Measurements from ENCODE around the gene TIMMDC1. TPM values are rescaled to one million over a fixed set of nuclear protein-coding genes. Genes with fewer than 3 reads are reported as not detected.

Gene TIMMDC1, protein sequence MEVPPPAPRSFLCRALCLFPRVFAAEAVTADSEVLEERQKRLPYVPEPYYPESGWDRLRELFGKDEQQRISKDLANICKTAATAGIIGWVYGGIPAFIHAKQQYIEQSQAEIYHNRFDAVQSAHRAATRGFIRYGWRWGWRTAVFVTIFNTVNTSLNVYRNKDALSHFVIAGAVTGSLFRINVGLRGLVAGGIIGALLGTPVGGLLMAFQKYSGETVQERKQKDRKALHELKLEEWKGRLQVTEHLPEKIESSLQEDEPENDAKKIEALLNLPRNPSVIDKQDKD
- 25.3 and 28.2 TPM in 2 replicates for total RNA-seq

DNA sequence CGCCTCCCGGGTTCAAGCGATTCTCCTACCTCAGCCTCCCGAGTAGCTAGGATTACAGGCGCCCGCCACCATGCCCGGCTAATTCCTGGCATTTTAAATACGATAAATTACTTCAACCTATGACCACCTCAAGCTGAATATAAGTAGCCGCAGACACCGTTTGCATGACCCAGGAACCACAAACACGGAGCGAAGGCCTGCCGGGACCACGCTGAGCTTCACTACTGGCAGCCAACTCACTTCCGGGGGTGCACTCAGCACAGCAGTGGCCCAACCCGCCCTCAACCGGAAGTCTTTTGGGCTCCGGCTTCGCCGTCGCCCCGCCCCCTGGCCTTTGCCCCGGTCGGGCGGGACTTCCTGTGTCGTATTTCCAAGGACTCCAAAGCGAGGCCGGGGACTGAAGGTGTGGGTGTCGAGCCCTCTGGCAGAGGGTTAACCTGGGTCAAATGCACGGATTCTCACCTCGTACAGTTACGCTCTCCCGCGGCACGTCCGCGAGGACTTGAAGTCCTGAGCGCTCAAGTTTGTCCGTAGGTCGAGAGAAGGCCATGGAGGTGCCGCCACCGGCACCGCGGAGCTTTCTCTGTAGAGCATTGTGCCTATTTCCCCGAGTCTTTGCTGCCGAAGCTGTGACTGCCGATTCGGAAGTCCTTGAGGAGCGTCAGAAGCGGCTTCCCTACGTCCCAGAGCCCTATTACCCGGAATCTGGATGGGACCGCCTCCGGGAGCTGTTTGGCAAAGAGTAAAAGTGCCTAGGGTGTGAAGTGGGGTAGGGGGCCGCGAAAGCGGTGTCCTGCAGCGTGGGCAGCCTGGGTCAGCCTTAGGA lies at the start of gene TIMMDC1:
Gene TIMMDC1 (plus strand): TSS at position 362 of the 826 bp plus-strand sequence. CDS start 187 bp downstream, at position 549.
- peak; percentile 94 to 97 for DNase-seq (ENCODE audit: low read depth in 2 of 2)

DNA sequence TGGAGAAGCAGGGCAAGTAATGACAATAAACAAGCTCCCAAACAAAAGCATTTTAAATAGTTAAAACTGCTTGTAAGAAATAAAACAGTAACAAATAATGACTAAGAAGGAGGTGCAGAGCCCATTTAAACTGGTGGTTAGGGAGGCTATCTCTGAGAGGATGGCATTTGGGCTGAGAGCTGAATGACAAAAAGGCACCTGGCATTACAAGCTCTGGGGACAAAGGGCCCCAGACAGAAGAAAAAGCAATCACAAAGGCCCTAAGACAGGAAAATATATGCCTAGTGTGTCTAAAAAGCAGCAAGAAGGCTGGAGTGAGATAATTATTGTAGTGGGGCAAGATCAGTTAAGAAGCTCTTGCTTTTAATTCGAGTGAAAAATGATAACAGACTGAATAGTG lies 44.5 kb upstream of the TIMMDC1 start:
- no peak for DNase-seq (ENCODE audit: low read depth in 2 of 2)

DNA sequence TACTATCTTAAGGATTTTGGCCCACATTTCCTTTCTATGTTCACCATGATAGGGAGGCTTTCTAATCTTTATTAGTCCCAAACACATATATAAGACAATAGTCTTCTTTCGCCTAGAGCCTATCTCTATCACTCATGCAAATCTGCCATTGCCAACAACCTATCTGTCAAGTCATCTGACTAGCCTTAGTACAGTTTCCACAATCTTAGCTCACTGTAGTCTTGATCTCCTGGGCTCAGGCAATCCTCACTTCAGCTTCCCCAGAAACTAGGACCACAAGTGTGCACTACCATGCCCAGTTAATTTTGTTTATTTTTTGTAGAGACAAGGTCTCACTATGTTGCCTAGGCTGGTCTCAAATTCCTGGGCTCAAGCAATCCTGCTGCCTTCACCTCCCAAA lies 41.9 kb upstream of the TIMMDC1 start:
- no peak for DNase-seq (ENCODE audit: low read depth in 2 of 2)

DNA sequence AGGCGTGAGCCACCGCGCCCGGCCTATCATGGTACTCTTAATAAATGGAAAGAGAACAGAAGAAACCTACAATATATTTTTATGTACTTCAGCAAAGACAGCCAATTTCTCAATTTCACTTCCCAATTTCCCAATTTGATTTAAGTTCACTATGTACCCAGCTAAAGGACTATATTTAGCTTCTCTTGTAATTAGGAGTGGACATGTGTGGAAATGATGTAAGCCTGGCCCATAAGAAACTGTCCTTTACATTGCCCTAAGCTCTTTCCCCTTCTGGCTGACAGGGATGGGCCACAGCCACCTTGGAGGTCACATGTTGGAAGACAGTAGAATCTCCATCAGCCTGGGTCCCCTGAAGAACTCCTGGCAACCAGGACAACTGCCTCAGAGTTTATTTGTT lies 41.1 kb upstream of the TIMMDC1 start:
- no peak for DNase-seq (ENCODE audit: low read depth in 2 of 2)

DNA sequence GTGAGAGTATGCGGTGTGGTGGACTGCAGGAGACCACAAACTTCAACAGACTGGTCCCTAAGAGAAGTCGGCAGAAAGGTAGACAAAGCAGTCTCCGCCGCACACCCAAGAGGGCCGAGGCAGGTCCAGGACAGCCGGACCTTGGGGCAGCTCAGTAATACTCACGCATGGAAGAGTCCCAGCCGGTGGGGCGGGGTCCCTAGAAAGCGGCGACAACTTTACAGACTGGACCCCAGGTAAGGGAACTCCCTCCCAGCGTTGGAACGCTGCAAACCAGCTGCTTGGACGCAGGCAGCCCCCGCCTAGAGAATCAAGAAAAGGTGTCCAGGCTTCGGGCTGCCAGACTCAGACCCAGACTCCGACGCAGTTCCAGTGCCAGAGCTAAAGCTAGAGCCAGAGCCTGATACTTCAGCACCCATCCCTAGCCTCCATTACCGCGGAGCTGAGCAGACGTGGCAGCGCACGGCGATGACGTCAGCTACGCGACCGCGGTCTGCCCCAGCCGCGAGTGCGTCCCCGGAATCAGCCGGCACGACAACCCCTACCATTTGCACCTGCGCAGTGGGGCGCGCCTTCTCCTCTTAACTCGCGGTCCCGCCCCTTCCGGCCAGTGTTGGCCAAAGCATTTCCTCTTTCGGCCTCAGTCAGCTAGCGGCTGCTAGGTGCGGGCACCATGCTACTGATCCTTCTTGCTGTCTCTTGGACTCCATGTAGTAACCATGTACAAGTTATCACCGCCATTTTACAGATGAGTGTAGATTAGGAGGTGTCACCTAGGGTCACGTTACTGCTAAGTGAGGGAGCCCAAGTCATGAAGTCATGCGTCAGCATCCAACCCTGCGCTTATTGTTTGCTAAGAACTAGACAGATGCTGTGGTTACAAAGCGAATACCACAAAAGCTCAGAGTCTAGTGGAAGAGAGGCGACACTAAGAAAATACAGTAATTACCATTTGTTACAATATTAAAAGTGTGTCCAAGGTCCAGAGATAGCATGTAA lies 34.9 kb upstream of the TIMMDC1 start, which contains the start of gene TMEM39A:
Gene TMEM39A (minus strand): TSS at position 445 of the 999 bp plus-strand sequence. CDS start 1,541 bp downstream, outside the sequence.
- peak; percentile 99 for DNase-seq (ENCODE audit: low read depth in 2 of 2)

DNA sequence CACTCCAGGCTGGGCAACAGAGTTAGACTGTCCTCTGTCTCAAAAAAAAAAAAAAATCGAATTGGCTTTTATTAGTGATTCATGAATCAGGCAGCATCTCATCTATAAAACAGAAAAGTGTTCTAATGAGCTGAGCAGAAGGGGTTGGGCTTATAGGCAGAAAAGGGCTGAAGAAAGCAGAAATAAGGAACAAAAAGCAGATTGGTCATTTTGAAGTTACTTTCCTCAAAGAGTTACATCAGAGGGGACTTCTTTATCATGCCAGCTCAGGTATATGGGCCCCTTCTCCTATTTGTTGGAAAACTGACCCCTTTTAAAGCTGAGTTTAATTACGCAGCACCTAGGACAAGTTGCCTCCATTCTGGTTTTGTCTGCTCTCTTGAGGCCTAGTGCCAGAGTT lies 30.3 kb upstream of the TIMMDC1 start:
- peak in 1 of 2 donors; percentile 1 for DNase-seq (ENCODE audit: low read depth in 2 of 2)

DNA sequence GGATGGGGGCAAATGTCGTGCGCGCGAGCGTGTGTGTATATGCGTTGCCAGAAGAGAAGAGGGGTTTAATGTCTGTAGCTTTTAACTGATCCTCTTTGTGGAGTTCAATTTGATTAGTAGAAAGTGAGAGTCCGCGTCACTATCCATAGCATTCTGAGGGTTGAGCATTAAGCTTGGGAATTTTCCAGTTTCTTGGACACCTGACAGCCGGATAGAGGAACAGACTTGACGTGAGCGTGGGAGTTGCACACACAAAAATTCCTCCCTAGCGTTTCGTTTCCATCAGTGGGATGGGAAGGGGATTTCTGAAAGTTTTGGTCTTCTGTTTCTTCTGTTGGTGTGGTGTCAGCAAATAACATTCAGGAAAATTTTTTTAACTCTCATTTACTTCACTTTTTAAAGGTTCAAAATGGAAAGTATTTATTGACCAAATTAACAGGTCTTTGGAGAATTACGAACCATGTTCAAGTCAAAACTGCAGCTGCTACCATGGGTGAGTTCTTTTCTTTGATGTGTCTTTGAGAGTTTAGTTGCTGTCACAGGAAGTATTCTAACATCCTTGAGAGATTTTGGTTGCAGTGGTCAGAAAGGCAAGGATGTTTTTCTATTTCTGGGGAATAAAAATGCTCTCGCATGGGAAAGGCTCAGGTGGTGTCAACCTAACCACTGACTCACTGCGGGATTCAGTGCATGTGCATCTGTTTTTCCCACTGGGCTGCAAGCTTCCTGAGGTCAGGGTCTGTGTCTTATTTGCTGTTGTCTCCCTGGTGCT lies 28.7 kb upstream of the TIMMDC1 start:
- peak; percentile 7 to 42 for DNase-seq (ENCODE audit: low read depth in 2 of 2)

DNA sequence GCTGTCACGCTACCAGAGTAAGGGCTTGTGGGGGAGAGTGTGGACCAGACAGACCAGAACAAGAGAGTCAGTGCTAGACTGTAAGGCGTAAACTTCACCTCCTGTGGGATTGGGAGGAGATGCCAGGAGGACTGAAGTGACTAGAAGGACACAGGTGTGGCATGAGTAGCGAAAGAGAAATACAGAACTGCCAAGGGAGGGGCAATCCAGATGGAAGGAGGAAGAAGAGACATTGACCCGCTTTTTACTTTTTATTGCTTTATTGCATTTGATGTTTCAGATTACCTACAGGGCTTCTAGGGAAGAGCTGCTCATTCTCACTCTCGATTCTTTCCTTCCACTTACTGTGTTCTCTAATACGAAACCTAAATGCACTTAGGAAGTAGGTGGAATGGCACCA lies 27.5 kb upstream of the TIMMDC1 start:
- DNase-seq (ENCODE audit: low read depth in 2 of 2), result no peak

DNA sequence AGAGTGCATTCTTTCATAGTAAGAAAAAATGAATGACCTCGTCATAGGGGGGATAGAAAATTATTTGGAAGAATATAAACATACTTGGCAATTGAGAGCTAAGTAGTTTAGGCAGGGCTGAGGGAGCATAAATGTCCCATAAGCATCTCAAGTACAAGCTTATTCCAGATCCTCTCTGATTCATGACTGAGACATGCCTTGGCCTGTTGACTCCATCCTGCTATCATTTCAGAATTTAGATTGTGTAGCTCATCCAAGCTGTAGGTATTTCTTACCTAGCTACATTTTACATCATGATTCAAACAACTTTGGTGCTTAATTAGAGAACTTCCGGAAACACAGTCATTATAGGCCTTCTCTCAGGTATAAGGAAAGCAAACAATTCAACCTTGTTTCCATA lies 17.3 kb upstream of the TIMMDC1 start:
- DNase-seq (ENCODE audit: low read depth in 2 of 2), result no peak

DNA sequence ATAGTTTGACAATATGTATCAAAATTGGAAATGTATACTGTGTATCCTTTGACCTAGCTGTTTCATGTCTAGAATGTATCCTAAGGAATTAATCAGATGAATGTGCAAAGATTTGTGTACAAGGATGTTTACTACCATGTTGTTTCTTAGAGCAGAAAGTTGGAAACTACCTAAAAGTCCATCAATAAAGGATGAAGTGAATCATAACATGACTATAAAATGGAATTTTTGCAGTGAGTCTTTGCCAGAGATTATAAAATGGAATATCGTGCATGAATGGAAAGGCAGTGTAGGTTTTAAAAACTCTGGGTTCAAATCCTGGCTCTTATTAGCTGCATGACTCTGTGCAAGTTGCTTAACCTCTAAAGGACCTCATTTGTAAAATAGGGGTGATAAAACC lies 15.2 kb upstream of the TIMMDC1 start:
- no peak for DNase-seq (ENCODE audit: low read depth in 2 of 2)

DNA sequence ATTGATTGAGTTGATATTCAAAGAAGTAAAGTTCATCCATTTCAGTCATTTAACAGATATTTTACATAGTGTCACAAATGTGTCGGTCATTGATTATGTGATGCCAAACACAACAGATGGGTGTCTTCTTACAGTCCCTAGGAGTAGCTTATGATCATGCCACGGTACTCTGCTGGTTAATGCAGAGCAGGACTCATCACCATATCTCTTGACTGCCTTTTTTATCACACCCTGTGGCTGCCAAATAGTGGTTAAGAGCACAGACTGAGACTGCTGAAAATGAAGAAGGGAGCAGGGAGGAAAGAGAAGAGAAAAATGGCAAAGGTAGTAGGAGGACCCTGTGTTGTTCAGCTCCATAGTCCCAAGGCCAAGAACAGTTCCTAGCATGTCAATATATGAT lies 12.8 kb upstream of the TIMMDC1 start:
- DNase-seq (ENCODE audit: low read depth in 2 of 2), result no peak

DNA sequence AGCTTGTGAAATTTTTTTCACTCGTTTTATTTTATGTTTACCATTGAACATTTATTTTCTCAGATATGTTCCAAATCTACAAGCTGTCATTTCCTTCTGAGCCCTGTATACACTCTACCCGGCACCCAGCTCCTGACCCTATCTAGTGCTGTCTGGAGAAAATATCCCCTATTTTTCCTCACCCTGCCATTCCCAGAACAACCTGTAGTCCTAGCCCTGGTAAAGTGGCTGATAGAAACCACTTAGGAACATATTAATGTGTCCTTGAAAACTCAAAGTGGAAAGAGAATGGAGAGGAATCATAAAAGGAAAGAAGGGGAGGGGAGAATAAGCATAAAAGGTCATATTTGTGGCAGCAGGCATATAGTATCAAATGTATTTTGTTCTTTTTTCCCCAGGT lies 8.2 kb upstream of the TIMMDC1 start:
- no peak for DNase-seq (ENCODE audit: low read depth in 2 of 2)

DNA sequence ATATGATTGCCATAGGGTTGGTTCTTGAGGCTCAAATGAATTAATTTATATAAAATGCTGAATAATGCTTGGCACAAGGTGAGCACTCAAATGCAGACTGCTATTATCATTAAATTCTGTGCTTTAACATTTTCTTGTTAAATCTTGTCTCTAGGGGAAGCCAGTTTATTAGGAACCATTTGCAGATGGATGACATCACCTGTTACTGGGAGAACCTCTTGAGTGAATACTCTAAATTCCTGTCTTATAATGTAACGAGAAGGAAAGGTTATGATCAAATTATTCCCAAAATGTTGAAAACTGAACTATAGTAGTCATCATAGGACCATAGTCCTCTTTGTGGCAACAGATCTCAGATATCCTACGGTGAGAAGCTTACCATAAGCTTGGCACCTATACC lies 6.2 kb upstream of the TIMMDC1 start:
- DNase-seq (ENCODE audit: low read depth in 2 of 2), result no peak

DNA sequence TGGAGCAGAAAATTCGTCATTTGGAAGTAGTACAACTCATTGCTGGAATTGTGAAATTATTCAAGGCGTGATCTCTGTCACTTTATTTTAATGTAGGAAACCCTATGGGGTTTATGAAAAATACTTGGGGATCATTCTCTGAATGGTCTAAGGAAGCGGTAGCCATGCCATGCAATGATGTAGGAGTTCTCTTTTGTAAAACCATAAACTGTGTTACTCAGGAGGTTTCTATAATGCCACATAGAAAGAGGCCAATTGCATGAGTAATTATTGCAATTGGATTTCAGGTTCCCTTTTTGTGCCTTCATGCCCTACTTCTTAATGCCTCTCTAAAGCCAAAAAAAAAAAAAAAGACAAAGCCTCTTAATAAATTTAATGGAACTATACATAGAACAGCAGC lies 5.5 kb upstream of the TIMMDC1 start:
- DNase-seq (ENCODE audit: low read depth in 2 of 2), result no peak

DNA sequence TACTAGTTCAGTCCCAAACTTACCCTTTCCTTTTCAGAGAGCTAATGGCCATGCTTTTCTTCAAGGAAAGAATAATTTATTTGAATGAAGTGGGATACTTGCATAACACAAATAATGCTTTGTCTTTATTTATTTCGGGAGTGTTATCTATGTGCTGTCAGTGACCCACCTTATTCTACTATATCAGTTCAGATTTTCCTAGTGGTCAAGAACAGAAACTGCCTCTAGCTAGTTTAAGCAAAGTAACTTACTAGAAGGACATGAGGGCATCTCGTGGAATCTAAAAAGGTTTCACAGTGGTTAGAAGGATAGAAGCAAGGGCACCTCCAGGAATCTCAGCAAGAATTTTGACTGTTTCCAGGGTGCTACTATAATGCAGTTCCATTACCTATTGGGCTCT lies 3.8 kb upstream of the TIMMDC1 start:
- no peak for DNase-seq (ENCODE audit: low read depth in 2 of 2)

DNA sequence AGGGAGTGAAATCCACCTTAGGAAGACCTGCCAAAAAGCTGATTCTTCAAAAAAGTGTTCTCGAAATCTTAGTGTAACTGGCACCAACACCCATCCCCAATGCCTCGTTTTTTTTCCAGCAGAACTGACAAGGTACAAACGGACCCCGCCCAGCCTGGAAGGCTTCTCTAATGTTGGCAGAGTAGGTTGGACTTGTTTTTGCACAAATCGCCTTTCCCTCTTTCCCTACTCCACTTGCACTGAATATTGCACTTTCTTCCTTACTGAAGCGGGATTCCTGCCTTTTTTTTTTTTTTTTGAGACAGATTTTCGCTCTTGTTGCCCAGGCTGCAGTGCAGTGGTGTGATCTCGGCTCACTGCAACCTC lies 544 bp upstream of the TIMMDC1 start:
- DNase-seq (ENCODE audit: low read depth in 2 of 2), result peak; percentile 17 to 26

DNA sequence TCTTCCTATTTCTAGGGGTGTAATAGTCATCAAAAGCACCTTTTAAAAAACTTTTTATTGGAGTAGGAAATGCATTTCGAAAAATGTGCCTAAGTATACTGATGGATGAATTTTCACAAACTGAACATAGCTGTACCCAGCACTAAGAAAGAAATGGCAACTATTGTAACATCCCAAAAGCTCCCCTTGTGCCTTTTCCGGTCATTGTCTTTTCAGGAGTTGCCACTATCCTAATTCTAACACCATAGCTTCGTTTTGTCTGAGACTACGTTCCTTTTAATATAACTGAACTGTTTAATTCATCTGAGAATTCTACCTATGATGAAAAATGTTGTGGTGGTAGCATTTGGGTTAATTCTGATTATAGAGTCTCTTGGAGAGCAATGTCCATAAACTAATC lies 1.9 kb downstream of the TIMMDC1 start:
- no peak for DNase-seq (ENCODE audit: low read depth in 2 of 2)

DNA sequence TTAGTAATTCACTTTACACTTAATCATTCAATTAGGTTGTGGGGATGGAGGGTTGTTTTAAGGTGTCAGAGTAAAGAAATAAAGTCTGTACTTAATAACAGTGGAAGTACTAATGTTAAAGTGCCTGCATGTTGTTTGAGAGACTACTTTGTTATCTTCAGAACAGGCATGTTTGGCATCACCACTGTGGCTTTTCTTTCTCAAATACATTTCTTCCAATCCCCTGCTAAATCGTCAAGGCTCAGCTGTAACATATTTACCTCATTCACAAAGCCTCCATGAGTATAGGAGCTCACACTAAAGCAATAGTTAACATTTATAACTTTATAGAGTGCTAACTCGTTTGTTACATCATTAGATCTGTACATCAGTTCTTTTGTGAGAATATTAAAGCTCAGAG lies 2.6 kb downstream of the TIMMDC1 start:
- no peak for DNase-seq (ENCODE audit: low read depth in 2 of 2)

DNA sequence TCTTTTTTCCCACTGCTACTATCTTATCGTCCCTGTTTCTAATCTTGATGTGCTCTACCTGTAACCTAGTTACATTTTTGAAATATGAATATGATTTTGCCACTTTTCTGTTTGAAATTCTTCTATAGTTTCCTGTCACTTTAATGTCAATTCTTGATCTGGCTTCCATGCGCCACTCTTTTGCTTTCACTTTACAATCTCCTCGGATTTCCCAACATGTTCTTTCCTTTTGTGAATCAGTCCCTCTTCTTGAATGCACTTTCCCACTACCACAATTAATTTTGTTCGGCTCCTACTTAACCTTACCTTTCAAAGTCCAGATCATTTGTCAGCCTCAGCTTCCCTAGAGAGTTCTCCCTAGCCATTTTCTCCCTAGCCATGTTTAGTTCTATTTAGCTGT lies 8.3 kb downstream of the TIMMDC1 start:
- DNase-seq (ENCODE audit: low read depth in 2 of 2), result peak in 1 of 2 donors; percentile 21

DNA sequence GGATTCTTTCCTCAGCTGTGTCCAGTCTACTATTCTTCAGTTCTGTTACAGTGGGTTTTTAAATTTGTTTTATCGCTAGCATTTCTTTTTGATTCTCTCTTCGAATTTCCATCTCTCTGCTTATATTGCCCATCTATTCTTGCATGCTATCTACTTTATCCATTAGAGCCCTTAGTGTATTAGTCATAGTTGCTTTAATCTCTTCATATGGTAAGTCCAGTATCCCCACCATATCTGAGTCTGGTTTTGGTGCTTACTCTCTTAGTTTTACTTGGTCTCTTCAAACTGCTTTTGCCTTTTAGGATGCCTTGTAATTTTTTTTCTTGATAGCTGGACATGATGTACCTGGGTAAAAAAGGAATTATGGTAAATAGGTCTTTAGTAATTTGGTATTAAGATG lies 9.1 kb downstream of the TIMMDC1 start:
- no peak for DNase-seq (ENCODE audit: low read depth in 2 of 2)
